Astrocyte of the spinal cord (primary cell): ENCODE results near the gene MCF2.

Experiments used
- DNase-seq: peaks from one replicate; pipeline ENCODE4 v3.0.0; 2011; ENCODE audit warnings: low read depth, low spot score
- H3K4me3 ChIP-seq: 2 replicates; pipeline ENCODE4 v1.5.1; 2011; ENCODE audit warnings: low read depth, mild to moderate bottlenecking, low read length, moderate library complexity
- CTCF ChIP-seq: IDR thresholded peaks from 2 replicates; pipeline ENCODE4 v1.5.1; 2012; ENCODE audit warnings: low read depth, mild to moderate bottlenecking, low read length, inconsistent platforms
- in situ Hi-C: cut with HindIII; loops from 2 replicates; pipeline ENCODE4 v1.10.0; 2017; ENCODE audit warnings: low sequenced_read_pairs

The MCF2 gene

GRCh38 chrX:139640259-139640658, 67.7 kb downstream of the MCF2 start:
- no peak for DNase-seq

GRCh38 chrX:139639253-139639652, 68.7 kb downstream of the MCF2 start:
- in situ Hi-C loops = no loop called here

More at GRCh38 chrX:139640259-139640658, 67.7 kb downstream of the MCF2 start:
- H3K4me3 ChIP-seq = no peak overlapping the region
- no peak for TF ChIP-seq CTCF
- in situ Hi-C loops = no loop called here

GRCh38 chrX:139600105-139600504, 107.9 kb downstream of the MCF2 start:
- TF ChIP-seq CTCF = no peak
- H3K4me3 ChIP-seq = no peak overlapping the region
- DNase-seq = no peak
- in situ Hi-C loops = no loop called here

More at GRCh38 chrX:139639253-139639652, 68.7 kb downstream of the MCF2 start:
- no peak for DNase-seq
- no peak for TF ChIP-seq CTCF
- H3K4me3 ChIP-seq = no peak overlapping the region

- DNase-seq = no peak
- no peak for TF ChIP-seq CTCF
- in situ Hi-C loops = no loop called here
- no peak overlapping the region for H3K4me3 ChIP-seq
Measured at GRCh38 chrX:139596068-139596467, 111.9 kb downstream of the MCF2 start.

- in situ Hi-C loops = no loop called here
- no peak for DNase-seq
- H3K4me3 ChIP-seq = no peak overlapping the region
- no peak for TF ChIP-seq CTCF
Measured at GRCh38 chrX:139585613-139586012, 122.4 kb downstream of the MCF2 start.

- DNase-seq = no peak
- no peak overlapping the region for H3K4me3 ChIP-seq
- in situ Hi-C loops = no loop called here
- TF ChIP-seq CTCF = no peak
Measured at GRCh38 chrX:139581068-139581467, 126.9 kb downstream of the MCF2 start.

GRCh38 chrX:139566981-139567380, 141.0 kb downstream of the MCF2 start:
- no peak for DNase-seq
- H3K4me3 ChIP-seq = no peak overlapping the region
- no peak for TF ChIP-seq CTCF
- in situ Hi-C loops = no loop called here
